Panc1 (cell line): Measurements from ENCODE around the gene TDRD7.

Source experiments
- CTCF ChIP-seq: fragments of 450-650 bp; IDR thresholded peaks from 2 replicates; pipeline ENCODE4 v1.5.1; 2017; ENCODE audit warnings: mild to moderate bottlenecking
- POLR2AphosphoS5 ChIP-seq: IDR thresholded peaks from 2 replicates; pipeline ENCODE4 v1.6.1; 2012; ENCODE audit warnings: mild to moderate bottlenecking, low read depth, low read length, moderate library complexity
- REST ChIP-seq, 2 experiments: IDR thresholded peaks; 2 replicates each; pipeline ENCODE4 v1.6.1; 2011 to 2012; ENCODE audit warnings: low read depth in 2 of 2, control low read depth in 1 of 2, low read length in 1 of 2, mild to moderate bottlenecking in 1 of 2, moderate library complexity in 1 of 2; ENCODE audit not compliant: insufficient read depth in 1 of 2
- SIN3A ChIP-seq: IDR thresholded peaks from 2 replicates; pipeline ENCODE4 v1.6.1; 2012; ENCODE audit warnings: low read depth, mild to moderate bottlenecking, low read length, moderate library complexity, borderline replicate concordance; ENCODE audit not compliant: insufficient read depth
- TCF7L2 ChIP-seq: IDR thresholded peaks from 2 replicates; pipeline ENCODE4 v1.6.1; 2011; ENCODE audit warnings: mild to moderate bottlenecking, low read depth, low read length, inconsistent platforms

DNA sequence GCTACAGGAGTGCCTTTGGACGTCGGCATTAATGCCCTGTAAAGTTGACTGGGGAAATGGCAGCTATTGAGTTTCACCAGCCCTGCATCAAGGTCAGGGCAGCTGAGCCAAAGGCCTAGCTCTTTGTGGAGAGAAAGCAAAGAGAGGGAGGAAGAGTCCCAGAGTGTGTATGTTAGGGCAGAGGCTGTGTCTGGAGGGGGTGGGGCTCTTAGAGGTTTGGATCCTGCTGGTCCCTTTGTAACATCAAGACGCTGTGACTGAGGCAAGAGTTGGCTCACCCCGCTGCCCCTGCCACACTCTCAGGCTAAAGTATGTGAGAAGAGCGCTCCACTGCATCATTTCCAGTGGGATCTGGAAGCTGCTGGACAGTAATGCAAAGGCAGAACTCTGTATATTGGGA lies 123.9 kb downstream of the TDRD7 start:
- TF ChIP-seq CTCF (no peak), REST (IDR thresholded peaks at IDR 0.05; ENCODE audit: insufficient read depth in 1 of 2, low read depth in 2 of 2, low read length in 1 of 2) (no peak), TCF7L2 (no peak), POLR2AphosphoS5 (no peak), SIN3A (no peak)
